Measurements from ENCODE around the gene RAB4B.

- TF ChIP-seq CTCF (IDR thresholded peaks at IDR 0.05): no peak
- no peak for TF ChIP-seq POLR2A (IDR thresholded peaks at IDR 0.05)
- no peak for TF ChIP-seq POLR2AphosphoS5 (IDR thresholded peaks at IDR 0.05)
Observed at GRCh38 chr19:40822161-40822560, 44.1 kb downstream of the RAB4B start.
